GM19452 (cell line): ENCODE measurements around the gene KLHL35.
"Not testable (repeated sequence)": the region's sequence is repeated elsewhere in the genome, so short reads cannot be mapped to it uniquely, and the experiment has no call there.

Experiments used
- ATAC-seq: cut with Tn5 transposase; IDR thresholded peaks from one replicate; pipeline ENCODE4 v1.9.1; 2021; ENCODE audit not compliant: unreplicated experiment

Gene KLHL35

GRCh38 chr11:75426720-75427086 is 6.3 kb downstream of the KLHL35 start:
- no peak for ATAC-seq

DNA sequence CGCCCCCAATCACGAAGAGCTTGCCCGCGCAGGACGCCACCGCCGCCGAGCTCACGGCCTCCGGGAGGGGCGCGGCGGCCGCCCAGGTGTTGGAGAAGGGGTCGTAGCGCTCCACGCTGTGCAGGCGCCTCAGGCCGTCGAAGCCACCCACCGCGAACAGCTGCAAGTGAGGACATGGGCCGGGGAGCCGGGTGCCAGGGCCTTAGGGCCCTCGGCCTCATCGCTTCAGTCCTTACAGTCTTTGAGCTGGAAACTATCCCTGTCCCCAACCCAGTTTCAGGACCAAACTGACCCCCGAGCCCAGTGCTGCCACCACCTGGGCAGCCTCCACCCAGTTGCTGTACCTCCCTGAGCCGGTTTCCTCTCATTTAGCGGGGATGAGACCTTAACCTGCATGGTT is 7.6 kb downstream of the KLHL35 start:
- no peak for ATAC-seq

GRCh38 chr11:75424396-75424795 is 8.6 kb downstream of the KLHL35 start:
- ATAC-seq: no peak

DNA sequence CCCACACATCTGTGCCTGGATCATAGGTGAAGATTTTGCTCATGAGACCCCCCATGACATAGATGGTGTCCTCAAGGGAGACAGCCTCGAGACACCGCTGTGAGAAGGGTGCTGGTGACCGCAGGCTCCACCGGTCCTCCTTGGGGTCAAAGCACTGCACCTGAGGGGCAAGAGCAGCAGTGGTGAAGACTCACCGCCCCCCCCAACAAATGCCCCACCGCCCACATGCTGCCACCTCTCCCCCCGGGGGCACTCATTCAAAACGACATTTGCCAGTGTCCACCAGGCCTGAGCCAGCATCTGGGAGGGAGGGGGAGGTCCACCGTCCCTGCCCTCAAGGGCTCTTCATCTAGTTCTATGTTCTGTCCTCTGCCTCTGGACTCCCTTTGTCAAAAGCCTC is 9.3 kb downstream of the KLHL35 start:
- no peak for ATAC-seq

- no peak for ATAC-seq
Observed at GRCh38 chr11:75422248-75423231, 10.5 kb downstream of the KLHL35 start.

- ATAC-seq: no peak
Observed at GRCh38 chr11:75421902-75422247, 11.1 kb downstream of the KLHL35 start.

DNA sequence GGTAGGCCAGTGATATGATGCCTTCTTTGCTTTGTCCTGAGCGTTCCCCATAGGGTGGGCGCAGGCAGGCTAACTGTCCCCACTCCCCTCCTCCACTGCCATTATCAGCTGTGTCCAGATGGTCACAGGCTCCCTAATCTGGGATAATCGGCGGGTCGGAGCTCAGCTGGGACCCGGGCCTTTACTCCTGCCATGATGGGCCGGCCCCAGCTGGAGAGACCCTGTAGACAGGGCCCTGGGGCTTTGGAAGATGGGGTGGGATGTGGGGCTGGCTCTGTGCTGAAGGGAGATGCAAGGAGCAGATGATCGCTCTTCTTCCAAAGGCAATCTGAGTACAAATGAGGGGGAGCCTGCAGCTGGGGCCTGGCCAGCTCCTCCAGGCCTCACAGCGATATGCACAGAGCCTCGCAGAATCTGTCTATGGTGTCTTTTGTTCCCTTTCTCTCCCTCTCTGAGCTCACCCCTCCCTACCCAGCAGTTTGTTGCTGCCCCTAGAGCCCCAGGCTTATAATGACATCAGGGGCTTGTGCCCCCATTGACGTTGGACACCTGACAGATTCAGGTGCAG is 11.9 kb downstream of the KLHL35 start:
- no peak for ATAC-seq

- ATAC-seq: no peak
Observed at GRCh38 chr11:75420224-75421034, 12.6 kb downstream of the KLHL35 start.

- no peak for ATAC-seq
Observed at GRCh38 chr11:75413864-75414263, 19.1 kb downstream of the KLHL35 start.

- ATAC-seq: not testable (repeated sequence)
Observed at GRCh38 chr11:75413146-75413545, 19.9 kb downstream of the KLHL35 start.

- not testable (repeated sequence) for ATAC-seq
Observed at GRCh38 chr11:75409971-75410370, 23.0 kb downstream of the KLHL35 start.

GRCh38 chr11:75408957-75409219 is 24.1 kb downstream of the KLHL35 start:
- ATAC-seq: no peak

GRCh38 chr11:75406338-75406777 is 26.6 kb downstream of the KLHL35 start:
- ATAC-seq: no peak

- no peak for ATAC-seq
Observed at GRCh38 chr11:75403983-75404658, 28.9 kb downstream of the KLHL35 start.

DNA sequence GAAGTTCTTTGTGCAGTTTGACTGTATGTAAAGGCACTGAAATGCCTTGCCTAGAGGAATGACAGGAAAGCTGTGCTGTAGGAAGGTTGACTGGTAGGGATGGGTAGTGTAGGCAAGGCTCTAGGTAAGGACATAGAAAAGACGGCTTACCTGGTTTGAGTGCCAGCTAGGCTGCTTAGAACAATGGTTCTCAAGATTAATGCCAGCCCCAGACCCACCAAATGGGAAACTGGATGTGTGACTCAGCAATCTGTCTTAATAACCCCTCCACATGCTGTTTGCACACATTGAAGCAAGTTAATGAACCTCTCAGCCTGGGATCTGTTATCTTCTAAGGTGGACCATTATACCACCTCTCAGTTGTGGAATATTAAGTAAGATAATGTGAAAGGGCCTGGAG is 30.0 kb downstream of the KLHL35 start:
- ATAC-seq: no peak

DNA sequence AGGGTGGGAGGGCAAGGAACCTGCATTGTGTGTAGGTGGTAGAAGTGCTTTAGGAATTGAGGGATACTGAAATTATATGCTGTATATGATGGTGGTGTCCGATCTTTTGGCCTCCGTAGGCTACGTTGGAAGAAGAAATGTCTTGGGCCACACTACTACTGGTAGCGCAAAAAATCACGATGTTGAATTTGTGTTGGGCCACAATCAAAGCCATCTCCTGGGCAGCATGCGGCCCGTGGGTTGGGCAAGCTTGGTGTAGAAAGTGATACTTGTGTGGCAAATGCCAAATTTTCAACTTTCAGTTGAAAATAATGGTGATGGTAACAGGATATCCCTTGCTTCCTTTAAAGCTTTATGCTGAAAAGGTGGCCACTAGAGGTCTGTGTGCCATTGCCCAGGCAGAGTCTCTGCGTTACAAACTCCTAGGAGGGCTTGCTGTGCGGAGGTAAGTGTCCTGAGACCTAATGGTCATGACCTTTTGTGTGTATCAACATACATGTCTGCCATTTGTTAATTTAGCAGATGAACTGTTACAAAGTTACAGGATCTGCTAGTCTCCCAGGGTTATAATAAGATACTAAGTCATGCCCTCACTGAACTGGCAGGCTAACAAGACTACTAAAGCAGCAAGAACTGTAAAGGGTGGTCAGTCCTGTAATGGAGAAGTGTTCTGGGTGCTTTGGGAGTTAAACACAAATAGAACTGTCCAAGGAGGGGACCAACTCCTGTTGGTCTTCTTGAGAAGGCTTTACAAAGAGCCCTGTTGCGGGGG is 30.8 kb downstream of the KLHL35 start:
- no peak for ATAC-seq

DNA sequence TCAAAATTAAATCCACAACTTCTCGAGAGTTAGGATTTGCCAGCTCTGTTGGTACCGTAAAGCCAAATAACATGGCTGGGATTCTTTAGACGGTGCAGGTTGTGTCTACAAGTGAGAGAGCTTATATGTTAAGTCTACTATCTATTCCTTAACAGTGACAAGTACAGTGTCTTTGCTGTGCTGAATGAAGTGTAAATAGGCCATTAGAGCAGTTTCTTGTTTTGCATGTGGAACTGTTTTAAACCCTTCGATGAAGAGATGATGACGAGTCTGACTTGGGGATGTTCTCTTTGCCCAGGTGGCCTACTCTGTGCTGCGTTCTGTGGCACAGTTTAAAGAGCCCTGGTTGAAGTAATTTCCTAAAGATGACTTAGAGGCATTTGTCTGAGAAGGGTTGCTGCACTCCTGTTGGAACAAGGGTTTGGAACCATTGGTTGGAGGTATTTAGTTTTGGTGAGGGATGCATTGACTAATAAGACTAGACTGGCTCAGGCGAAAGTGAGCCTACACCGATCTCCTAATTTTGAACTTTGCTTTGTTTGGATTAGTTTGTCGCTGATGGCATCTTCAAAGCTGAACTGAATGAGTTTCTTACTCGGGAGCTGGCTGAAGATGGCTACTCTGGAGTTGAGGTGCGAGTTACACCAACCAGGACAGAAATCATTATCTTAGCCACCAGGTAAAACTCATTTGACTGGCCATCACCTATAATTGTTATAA is 32.7 kb downstream of the KLHL35 start:
- no peak for ATAC-seq

GRCh38 chr11:75399344-75400145 is 33.5 kb downstream of the KLHL35 start, which contains the start of gene RPS3:
Gene RPS3 (plus strand): TSS chr11:75399518. CDS start chr11:75399548, 30 bp downstream.
- ATAC-seq: peak; percentile 92

DNA sequence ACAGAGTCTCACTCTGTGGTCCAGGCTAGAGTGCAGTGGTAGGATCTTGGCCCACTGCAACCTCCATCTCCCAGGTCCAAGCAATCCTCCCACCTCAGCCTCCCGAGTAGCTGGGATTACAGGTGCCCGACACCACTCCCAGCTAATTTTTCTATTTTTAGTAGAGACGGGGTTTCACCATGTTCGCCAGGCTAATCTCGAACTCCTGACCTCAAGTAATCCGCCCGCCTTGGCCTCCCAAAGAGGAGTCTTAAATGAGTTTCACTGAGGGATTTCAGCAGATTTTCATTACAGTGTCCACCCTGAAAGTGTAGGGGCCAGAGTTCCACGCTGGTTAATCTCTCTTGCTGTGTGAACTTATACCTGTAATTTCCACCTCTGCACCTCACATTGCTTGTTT is 34.1 kb downstream of the KLHL35 start:
- ATAC-seq: peak; percentile 6
